Measurements from ENCODE around the gene APOB. TPM values are rescaled to one million over a fixed set of nuclear protein-coding genes. Genes with fewer than 3 reads are reported as not detected.

The APOB gene
- total and polyA plus RNA-seq, 2 of the 13 experiments (the other 11 are each of a cell fraction or from before 2014, with no cell fraction given) = 1,569 to 2,515 TPM

DNA sequence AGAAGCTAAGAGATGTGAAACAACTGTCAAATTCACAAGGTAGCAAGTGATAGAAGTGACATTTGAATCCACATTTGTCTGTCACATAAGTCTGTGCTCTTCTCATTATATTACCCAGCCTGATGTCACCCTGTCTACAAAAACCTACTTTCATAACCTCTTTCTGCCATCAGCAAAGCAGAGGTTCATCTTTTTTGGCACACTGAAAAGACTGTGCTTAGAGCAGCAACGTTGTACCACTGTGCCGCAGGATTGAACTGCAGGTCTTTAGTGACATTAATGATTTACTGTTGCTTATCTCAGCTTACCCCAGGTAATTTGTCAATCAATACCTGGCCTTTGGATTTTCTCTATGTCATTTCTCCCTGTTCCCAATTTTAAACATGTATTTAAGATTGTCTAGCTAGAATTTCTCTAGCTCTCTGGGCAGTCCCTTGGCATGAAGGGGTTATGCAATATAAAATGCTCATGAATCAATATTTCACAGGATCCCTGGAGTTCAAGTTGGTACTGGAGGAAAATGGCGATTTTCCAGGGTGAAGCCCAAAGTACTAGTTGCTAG lies 48.5 kb upstream of the APOB start (continued):
- TF ChIP-seq ZNF318 (CRISPR knock-in tag; IDR thresholded peaks at IDR 0.05) (no peak), ESRRA (CRISPR knock-in tag; IDR thresholded peaks at IDR 0.05; ENCODE audit: low read depth) (no peak), PBX2 (CRISPR knock-in tag; IDR thresholded peaks at IDR 0.05) (no peak), NONO (IDR thresholded peaks at IDR 0.05) (no peak), NONO (CRISPR knock-in tag; conservative IDR thresholded peaks at IDR 0.05) (no peak), EP300 (IDR thresholded peaks at IDR 0.05; ENCODE audit: low read depth in 2 of 2, low read length in 2 of 2) (peak in 1 of 2 experiments; percentile 60; a peak in 2 of 4 replicates), EP300 (CRISPR knock-in tag; IDR thresholded peaks at IDR 0.05; ENCODE audit: borderline replicate concordance) (no peak), FOXA3 (CRISPR knock-in tag; IDR thresholded peaks at IDR 0.05) (peak; percentile 23; the same call in 1 of the 2 replicates), JDP2 (CRISPR knock-in tag; IDR thresholded peaks at IDR 0.05; ENCODE audit: borderline replicate concordance) (no peak), KDM4B (CRISPR knock-in tag; IDR thresholded peaks at IDR 0.05) (no peak), SAP130 (CRISPR knock-in tag; IDR thresholded peaks at IDR 0.05; ENCODE audit: low read depth) (peak; percentile 33; the same call in 1 of the 2 replicates), SRY (CRISPR knock-in tag; IDR thresholded peaks at IDR 0.05) (no peak), ZNF333 (CRISPR knock-in tag; IDR thresholded peaks at IDR 0.05; ENCODE audit: borderline replicate concordance) (no peak), ZNF720 (CRISPR knock-in tag; IDR thresholded peaks at IDR 0.05) (no peak), AHDC1 (CRISPR knock-in tag; IDR thresholded peaks at IDR 0.05; ENCODE audit: borderline replicate concordance) (peak; percentile 74; the same call in 1 of the 2 replicates), NR2F6 (IDR thresholded peaks at IDR 0.05) (no peak), NR2F6 (CRISPR knock-in tag; IDR thresholded peaks at IDR 0.05) (peak; percentile 39; the same call in 1 of the 2 replicates)

Measured in HepG2 (cell line).